PFSK-1 (cell line): ENCODE results near the gene EFR3B.

Experiments
- POLR2AphosphoS5 ChIP-seq: IDR thresholded peaks from 2 replicates; pipeline ENCODE4 v1.6.1; 2012; ENCODE audit warnings: low read depth, mild to moderate bottlenecking, control low read depth, low read length, moderate library complexity
- SIN3A ChIP-seq: IDR thresholded peaks from 2 replicates; pipeline ENCODE4 v1.6.1; 2012; ENCODE audit warnings: mild to moderate bottlenecking, low read length, moderate library complexity, borderline replicate concordance; ENCODE audit not compliant: insufficient read depth
- TF ChIP-seq, protein P1 (sequence below), 2 experiments: IDR thresholded peaks; 2 replicates each; pipeline versions ENCODE4 v1.6.1 to v1.8.0; 2011 to 2012; ENCODE audit warnings: low read depth in 2 of 2, low read length in 2 of 2, control low read depth in 1 of 2, inconsistent platforms in 1 of 2, mild to moderate bottlenecking in 1 of 2, moderate library complexity in 1 of 2; ENCODE audit not compliant: insufficient read depth in 1 of 2

DNA sequence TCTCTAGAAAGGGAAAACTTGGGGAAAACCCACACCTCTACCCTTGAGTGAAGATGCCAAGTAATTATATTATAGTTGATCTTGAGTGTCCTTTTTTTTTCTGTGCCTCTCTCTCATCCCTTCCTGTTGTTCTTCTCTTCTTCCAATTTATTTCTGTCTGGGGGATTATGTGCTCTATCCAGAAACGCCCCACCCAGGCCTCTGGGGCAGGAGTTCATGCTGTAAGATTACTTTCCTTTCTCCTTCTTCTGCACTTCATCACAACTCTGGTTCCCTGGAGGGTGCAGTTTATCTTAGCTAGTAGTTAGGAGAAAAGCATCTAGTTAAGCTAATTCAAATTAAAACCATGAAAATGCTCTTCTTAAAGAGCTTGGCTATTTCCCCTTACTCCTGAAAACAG is 39.8 kb upstream of the EFR3B start:
- TF ChIP-seq, protein P1, sequence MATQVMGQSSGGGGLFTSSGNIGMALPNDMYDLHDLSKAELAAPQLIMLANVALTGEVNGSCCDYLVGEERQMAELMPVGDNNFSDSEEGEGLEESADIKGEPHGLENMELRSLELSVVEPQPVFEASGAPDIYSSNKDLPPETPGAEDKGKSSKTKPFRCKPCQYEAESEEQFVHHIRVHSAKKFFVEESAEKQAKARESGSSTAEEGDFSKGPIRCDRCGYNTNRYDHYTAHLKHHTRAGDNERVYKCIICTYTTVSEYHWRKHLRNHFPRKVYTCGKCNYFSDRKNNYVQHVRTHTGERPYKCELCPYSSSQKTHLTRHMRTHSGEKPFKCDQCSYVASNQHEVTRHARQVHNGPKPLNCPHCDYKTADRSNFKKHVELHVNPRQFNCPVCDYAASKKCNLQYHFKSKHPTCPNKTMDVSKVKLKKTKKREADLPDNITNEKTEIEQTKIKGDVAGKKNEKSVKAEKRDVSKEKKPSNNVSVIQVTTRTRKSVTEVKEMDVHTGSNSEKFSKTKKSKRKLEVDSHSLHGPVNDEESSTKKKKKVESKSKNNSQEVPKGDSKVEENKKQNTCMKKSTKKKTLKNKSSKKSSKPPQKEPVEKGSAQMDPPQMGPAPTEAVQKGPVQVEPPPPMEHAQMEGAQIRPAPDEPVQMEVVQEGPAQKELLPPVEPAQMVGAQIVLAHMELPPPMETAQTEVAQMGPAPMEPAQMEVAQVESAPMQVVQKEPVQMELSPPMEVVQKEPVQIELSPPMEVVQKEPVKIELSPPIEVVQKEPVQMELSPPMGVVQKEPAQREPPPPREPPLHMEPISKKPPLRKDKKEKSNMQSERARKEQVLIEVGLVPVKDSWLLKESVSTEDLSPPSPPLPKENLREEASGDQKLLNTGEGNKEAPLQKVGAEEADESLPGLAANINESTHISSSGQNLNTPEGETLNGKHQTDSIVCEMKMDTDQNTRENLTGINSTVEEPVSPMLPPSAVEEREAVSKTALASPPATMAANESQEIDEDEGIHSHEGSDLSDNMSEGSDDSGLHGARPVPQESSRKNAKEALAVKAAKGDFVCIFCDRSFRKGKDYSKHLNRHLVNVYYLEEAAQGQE (IDR thresholded peaks at IDR 0.05; ENCODE audit: insufficient read depth in 1 of 2, low read depth in 2 of 2, low read length in 2 of 2): no peak
- no peak for TF ChIP-seq POLR2AphosphoS5
- TF ChIP-seq SIN3A: no peak
